Lower lobe of right lung (tissue), 2 donors: Measurements from ENCODE around the gene PBX1. TPM values are rescaled to one million over a fixed set of nuclear protein-coding genes. Genes with fewer than 3 reads are reported as not detected.
A peak's percentile ranks its signal among the peaks of the same experiment; 100 is the strongest.

Experiments used
- ATAC-seq, 2 donors: fragments of 200-7000 bp; cut with Tn5 transposase; one replicate each; pipeline ENCODE4 v1.9.1; 2020 to 2022; ENCODE audit warnings: mild to moderate bottlenecking in 2 of 2, moderate library complexity in 2 of 2
- DNase-seq: peaks from one replicate; pipeline ENCODE4 v3.0.0-alpha.2; 2020
- H3K27ac ChIP-seq: fragments of 200-600 bp; one replicate; pipeline ENCODE4 v1.8.0; 2022
- H3K27me3 ChIP-seq: fragments of 200-600 bp; one replicate; pipeline ENCODE4 v1.8.0; 2022; ENCODE audit warnings: low read depth
- H3K36me3 ChIP-seq: fragments of 200-600 bp; one replicate; pipeline ENCODE4 v1.8.0; 2022; ENCODE audit warnings: mild to moderate bottlenecking
- H3K4me1 ChIP-seq: fragments of 200-600 bp; one replicate; pipeline ENCODE4 v1.8.0; 2022
- H3K4me3 ChIP-seq: fragments of 200-600 bp; one replicate; pipeline ENCODE4 v1.8.0; 2022; ENCODE audit warnings: mild to moderate bottlenecking
- H3K9me3 ChIP-seq: fragments of 200-600 bp; one replicate; pipeline ENCODE4 v1.8.0; 2022
- CTCF ChIP-seq: fragments of 200-600 bp; IDR thresholded peaks from one replicate; pipeline ENCODE4 v1.8.0; 2022; ENCODE audit warnings: antibody characterized with exemption, mild to moderate bottlenecking
- intact Hi-C: fragments of 100-400 bp; cut with DNase I; formaldehyde crosslinking; loops from one replicate; pipeline ENCODE4 v1.11.0; 2022
- total RNA-seq: library from RNA; stranded (reverse); fragmentation: NEBNext Ultra II Directional; extraction: Animal tissue kit (Norgen Biotek cat#: 25700); gene quantifications from one replicate; pipeline ENCODE4 v1.2.1, GENCODE V29; 2021
- donor health status: DM: no; HTN: yes; CAD: no; lungs with severe emphysema.

The PBX1 gene
- total RNA-seq, 1 donor from 2014 or later: 58.1 TPM

GRCh38 chr1:164659621-164660411, 100.8 kb downstream of the PBX1 start:
- ATAC-seq (peak; percentile 84 to 89), DNase-seq (peak; percentile 55)
- Histone ChIP-seq H3K4me1 (peaks cover 27% of the 10 kb centered on the region), H3K27me3 (no peaks in the 10 kb centered on the region), H3K9me3 (no peaks in the 10 kb centered on the region), H3K36me3 (no peaks in the 10 kb centered on the region), H3K4me3 (no peak overlapping the region), H3K27ac (peak overlapping the region; percentile 20)
- TF ChIP-seq CTCF: no peak
- intact Hi-C loops: no loop called here

GRCh38 chr1:164660412-164660772, 101.4 kb downstream of the PBX1 start:
- H3K9me3 ChIP-seq: no peaks in the 10 kb centered on the region
- no peaks in the 10 kb centered on the region for H3K36me3 ChIP-seq
- peak; percentile 87 to 88 for ATAC-seq
- H3K4me1 ChIP-seq: peaks cover 27% of the 10 kb centered on the region
- TF ChIP-seq CTCF: no peak
- no peak for DNase-seq
- H3K27ac ChIP-seq: peak overlapping the region; percentile 20
- H3K4me3 ChIP-seq: no peak overlapping the region
- intact Hi-C loops: no loop called here
- H3K27me3 ChIP-seq: no peaks in the 10 kb centered on the region

GRCh38 chr1:164660775-164661174, 101.8 kb downstream of the PBX1 start:
- H3K4me1 ChIP-seq: peaks cover 27% of the 10 kb centered on the region
- H3K27ac ChIP-seq: no peak overlapping the region

DNA sequence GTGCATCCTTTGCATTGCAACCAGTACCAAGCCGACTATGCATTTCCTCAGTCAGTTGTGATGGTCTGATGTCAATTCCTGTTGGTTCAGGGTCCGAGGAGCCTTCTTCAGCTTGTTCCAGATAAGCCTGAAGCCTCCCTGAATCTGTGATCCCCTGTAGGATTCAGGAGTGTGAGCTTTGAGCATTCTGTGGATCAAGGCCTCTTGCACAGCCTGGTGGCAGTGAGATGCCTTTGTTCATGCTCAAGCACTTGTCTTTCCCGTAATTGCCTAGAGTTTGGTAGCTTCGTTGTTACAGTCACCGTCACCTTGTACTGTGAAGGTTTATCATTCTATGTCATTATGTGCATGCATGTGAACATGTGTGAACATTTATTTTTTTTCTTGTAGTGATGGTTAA, 103.5 kb downstream of the PBX1 start:
- H3K4me1 ChIP-seq: peaks cover 38% of the 10 kb centered on the region
- no peak overlapping the region for H3K27ac ChIP-seq
- H3K9me3 ChIP-seq: no peaks in the 10 kb centered on the region
- TF ChIP-seq CTCF: no peak
- no peak overlapping the region for H3K4me3 ChIP-seq
- intact Hi-C loops: no loop called here
- DNase-seq: no peak
- H3K36me3 ChIP-seq: no peaks in the 10 kb centered on the region
- ATAC-seq: no peak
- no peaks in the 10 kb centered on the region for H3K27me3 ChIP-seq

More at GRCh38 chr1:164660775-164661174, 101.8 kb downstream of the PBX1 start:
- Histone ChIP-seq H3K36me3 (no peaks in the 10 kb centered on the region), H3K4me3 (no peak overlapping the region), H3K27me3 (no peaks in the 10 kb centered on the region), H3K9me3 (no peaks in the 10 kb centered on the region)
- no peak for ATAC-seq
- intact Hi-C loops: no loop called here
- no peak for DNase-seq
- no peak for TF ChIP-seq CTCF

GRCh38 chr1:164662955-164663354, 104.0 kb downstream of the PBX1 start:
- no peak for TF ChIP-seq CTCF
- ATAC-seq: no peak
- Histone ChIP-seq H3K27me3 (no peaks in the 10 kb centered on the region), H3K9me3 (no peaks in the 10 kb centered on the region), H3K4me3 (no peak overlapping the region), H3K4me1 (peaks cover 43% of the 10 kb centered on the region), H3K27ac (no peak overlapping the region), H3K36me3 (no peaks in the 10 kb centered on the region)
- intact Hi-C loops: no loop called here
- no peak for DNase-seq
